Choroid plexus epithelial cell (primary cell): ENCODE data around the gene SPPL3.
"Not testable (repeated sequence)": the region's sequence is repeated elsewhere in the genome, so short reads cannot be mapped to it uniquely, and the experiment has no call there.

Experiments
- DNase-seq: peaks from one replicate; pipeline ENCODE4 v3.0.0-alpha.2; 2010; ENCODE audit warnings: low read depth
- H3K4me3 ChIP-seq: 2 replicates; pipeline ENCODE4 v1.5.1; 2011; ENCODE audit warnings: low read depth, mild to moderate bottlenecking, control low read depth, low read length, moderate library complexity
- TF ChIP-seq, protein P1 (sequence below): conservative IDR thresholded peaks from 2 replicates; pipeline ENCODE4 v1.5.1; 2011; ENCODE audit warnings: low read depth, mild to moderate bottlenecking, control low read depth, inconsistent platforms, low read length, moderate library complexity

Gene SPPL3

GRCh38 chr12:120736404-120737331 is 167.5 kb downstream of the SPPL3 start:
- no peak overlapping the region for H3K4me3 ChIP-seq
- no peak for DNase-seq
- TF ChIP-seq, protein P1, sequence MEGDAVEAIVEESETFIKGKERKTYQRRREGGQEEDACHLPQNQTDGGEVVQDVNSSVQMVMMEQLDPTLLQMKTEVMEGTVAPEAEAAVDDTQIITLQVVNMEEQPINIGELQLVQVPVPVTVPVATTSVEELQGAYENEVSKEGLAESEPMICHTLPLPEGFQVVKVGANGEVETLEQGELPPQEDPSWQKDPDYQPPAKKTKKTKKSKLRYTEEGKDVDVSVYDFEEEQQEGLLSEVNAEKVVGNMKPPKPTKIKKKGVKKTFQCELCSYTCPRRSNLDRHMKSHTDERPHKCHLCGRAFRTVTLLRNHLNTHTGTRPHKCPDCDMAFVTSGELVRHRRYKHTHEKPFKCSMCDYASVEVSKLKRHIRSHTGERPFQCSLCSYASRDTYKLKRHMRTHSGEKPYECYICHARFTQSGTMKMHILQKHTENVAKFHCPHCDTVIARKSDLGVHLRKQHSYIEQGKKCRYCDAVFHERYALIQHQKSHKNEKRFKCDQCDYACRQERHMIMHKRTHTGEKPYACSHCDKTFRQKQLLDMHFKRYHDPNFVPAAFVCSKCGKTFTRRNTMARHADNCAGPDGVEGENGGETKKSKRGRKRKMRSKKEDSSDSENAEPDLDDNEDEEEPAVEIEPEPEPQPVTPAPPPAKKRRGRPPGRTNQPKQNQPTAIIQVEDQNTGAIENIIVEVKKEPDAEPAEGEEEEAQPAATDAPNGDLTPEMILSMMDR = no peak

DNA sequence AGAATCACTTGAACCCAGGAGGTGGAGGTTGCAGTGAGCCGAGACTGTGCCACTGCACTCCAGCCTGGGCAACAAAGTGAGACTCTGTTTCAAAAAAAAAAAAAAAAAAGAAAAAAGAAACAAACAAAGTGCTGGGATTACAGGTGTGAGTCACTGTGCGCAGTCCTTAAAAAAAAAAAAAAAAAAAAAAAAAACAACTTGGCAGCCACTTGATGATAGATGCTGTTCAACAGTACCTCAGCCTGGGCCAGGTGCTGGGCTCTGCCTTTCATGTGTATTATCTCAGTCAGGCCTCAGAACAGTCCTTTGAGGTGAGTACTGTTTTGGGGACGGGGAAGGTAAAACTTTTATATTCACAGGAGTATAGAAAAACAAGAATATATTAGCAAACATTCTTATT is 169.0 kb downstream of the SPPL3 start:
- TF ChIP-seq, protein P1 = no peak
- no peak overlapping the region for H3K4me3 ChIP-seq
- DNase-seq = no peak

- H3K4me3 ChIP-seq = no peak overlapping the region
- TF ChIP-seq, protein P1 = no peak
- DNase-seq = no peak
Observed at GRCh38 chr12:120734210-120734609, 169.9 kb downstream of the SPPL3 start.

DNA sequence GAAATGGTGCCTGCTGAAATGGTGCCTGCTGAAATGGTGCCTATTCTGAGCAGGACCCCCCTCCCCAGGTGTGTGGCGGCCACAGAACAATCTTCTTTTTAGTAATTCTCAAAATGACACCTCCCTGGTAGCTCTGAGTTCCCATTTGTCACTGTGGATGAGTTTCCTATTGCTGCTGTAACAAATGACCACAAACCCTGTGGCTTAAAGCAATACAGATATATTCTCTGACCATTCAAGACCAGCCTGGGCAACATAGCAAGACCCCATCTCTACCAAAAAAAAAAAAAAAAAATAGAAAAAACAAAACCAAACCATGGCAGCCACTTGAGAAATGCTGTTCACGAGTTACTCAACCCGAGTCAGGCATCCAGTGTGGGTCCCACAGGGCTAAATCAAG is 170.6 kb downstream of the SPPL3 start:
- TF ChIP-seq, protein P1 = no peak
- no peak for DNase-seq

DNA sequence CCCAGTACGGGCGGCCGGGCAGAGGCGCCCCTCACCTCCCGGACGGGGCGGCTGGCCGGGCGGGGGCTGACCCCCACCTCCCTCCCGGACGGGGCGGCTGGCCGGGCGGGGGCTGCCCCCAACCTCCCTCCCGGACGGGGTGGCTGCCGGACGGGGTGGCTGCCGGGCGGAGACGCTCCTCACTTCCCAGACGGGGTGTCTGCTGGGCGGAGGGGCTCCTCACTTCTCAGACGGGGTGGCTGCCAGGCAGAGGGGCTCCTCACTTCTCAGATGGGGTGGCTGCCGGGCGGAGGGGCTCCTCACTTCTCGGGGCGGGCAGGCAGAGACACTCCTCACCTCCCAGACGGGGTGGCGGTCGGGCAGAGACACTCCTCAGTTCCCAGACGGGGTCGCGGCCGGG is 172.0 kb downstream of the SPPL3 start:
- not testable (repeated sequence) for H3K4me3 ChIP-seq

More for the DNA sequence above, 170.6 kb downstream of the SPPL3 start:
- no peak overlapping the region for H3K4me3 ChIP-seq

GRCh38 chr12:120726961-120727360 is 177.2 kb downstream of the SPPL3 start:
- TF ChIP-seq, protein P1 = no peak
- no peak overlapping the region for H3K4me3 ChIP-seq
- no peak for DNase-seq

More for the DNA sequence above, 172.0 kb downstream of the SPPL3 start:
- not testable (repeated sequence) for DNase-seq

DNA sequence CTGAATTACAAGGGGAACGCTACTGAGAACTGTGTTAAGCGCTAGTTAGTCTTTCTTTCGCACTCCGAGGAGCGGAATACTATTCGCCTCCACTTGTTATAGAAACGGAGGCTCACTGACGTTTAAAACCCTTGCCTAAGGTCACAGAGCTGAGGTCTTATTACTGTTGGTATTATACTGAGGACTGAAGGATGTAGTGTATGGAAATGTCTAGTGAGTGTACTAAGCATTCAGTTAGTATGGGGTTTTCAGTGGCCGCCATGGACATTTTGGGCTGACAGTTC is 177.7 kb downstream of the SPPL3 start:
- H3K4me3 ChIP-seq = no peak overlapping the region
- TF ChIP-seq, protein P1 = no peak

More for the DNA sequence above, 177.7 kb downstream of the SPPL3 start:
- no peak for DNase-seq
